Measurements from ENCODE around the gene MLC1.
A peak's percentile ranks its signal among the peaks of the same experiment; 100 is the strongest.

The MLC1 gene

DNA sequence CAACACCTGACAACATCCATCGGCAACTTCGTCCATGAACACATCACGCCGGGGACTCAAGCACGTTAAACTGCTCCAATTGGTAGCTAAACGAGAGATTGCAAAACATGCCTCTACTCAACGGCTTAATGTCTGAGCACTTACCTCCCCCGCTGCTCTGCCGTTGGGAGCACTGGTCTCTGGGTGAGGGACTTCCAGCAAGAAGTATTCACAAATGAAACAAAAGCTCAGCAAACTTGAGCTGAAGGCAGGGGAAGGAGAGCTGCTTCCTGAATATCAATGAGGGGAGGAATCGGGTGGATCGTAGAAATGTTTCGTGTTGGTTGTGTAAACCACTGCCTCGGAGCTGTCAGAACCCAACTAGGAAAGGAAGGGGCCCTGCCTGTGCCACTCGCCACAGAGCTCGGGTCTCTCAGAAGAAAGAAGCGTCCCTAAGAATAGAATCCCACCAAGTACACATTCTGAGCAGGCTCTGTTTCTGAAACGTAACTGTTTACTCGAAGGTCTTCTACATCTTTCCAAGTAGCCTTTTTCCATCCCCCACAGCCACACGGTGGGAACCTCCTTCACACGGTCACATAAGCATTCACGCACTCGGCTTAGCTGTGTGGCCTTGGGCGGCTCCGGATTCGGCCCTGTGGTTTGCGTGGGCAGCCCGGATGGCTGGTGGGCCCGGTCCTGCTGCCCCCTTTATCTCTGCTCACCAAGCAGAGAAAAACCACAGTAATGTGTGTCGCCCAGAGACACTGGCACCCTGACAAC lies at the start of gene MLC1:
MLC1 (minus strand) TSS at position 216 of the 762 bp plus-strand sequence. CDS start 524 bp downstream, outside the sequence.
- DNase-seq (ENCODE audit: low read depth) = peak; percentile 3

DNA sequence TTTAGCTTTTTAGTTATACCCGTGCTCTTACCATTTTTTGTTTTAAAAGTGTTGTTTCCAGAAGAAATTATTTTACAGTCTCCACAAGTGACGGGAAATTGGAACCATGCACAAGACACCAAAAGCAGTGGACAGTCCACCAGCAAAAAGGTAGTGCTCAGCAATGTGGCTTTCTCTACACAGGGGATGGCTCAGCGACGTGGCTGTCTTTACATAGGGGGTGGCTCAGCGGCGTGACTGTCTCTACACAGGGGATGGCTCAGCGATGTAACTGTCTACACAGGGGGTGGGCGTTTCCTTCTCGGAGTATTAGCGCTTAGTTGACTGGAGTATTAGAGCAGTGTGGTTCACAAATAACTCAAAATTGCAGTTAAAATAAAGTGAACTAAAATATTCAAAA lies 49.3 kb upstream of the MLC1 start:
- no peak for DNase-seq (ENCODE audit: low read depth)

DNA sequence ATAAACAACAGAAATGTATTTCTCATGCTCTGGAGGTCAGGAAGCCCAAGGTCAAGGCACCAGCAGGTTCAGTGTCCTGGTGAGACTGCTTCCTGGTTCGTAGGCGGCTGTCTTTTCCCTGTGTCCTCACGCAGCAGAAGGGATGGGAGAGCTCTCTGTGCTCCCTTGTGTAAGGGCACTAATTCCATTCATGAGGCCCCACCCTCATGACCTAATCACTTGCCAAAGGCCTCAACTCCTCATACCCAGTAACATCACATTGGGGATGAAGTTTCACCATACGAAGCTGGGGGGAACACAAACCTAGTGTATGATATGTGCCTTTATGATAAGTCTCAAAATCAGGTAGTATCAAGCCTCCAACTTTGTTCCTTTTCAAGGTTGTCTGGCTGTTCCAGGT lies 46.7 kb upstream of the MLC1 start:
- DNase-seq (ENCODE audit: low read depth) = no peak

DNA sequence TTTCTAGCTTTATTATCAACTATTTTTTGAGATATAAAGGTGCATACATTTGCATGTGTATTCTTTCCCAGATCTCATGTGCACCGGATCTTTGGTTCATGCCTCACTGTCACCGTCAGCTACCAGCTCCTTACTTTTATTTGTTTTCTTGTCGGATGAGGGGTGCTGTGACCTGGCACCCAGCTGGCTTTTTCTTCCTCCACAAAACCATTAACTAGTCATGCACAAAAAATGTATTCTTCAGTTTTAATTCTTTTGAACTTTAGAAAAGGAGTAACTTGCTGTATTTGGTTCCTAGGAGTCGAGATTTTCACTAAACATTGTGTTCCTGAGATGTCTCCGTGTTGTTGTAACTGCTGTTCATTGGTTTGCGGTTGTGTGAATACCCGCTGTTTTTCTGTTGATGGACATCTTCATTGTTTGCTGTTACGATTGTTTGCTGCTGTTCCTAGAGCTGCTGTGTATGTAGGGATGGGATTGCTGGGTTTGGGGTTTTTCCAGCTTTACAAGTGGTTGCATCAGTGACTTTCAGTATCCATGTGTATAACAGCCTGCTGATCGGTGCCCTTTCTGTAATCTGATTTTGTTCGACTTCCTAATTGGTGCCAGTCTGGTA lies 44.0 kb upstream of the MLC1 start:
- DNase-seq (ENCODE audit: low read depth) = no peak

DNA sequence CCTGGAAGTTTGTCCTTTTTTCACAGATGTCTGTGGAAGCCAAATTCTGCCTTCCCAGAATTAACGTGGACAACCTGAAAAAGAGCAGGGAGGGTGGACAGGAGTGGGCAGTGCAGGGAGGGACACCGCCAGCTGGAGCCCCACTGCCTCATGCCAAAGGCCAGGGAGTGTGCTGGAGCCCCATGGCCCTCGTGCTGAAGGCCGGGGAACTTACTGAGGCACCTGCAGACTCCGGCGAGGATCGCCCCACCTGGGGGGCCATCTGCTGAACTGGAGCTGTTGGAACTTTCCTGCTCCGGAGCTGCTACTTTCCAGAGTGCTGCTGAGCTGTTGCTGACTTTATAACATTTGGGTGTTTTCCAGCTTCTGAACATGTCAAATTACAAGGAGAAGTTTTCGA lies 39.8 kb upstream of the MLC1 start:
- no peak for DNase-seq (ENCODE audit: low read depth)

DNA sequence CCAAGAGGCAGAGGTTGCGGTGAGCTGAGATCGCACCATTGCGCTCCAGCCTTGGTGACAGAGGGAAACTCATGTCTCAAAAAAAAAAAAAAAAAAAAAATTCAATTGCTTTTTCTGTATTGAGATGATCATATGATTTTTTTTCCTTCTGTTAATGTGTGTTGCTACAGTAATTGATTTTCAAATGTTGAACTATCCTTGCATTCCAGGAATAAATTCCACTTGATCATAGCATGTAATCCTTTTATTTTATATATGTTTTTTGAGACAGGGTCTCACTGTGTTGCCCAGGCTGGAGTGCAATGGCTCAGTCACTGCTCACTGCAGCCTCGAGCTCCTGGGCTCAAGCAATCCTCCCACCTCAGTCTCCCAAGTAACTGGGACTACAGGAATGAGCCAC lies 37.9 kb upstream of the MLC1 start:
- DNase-seq (ENCODE audit: low read depth) = no peak

DNA sequence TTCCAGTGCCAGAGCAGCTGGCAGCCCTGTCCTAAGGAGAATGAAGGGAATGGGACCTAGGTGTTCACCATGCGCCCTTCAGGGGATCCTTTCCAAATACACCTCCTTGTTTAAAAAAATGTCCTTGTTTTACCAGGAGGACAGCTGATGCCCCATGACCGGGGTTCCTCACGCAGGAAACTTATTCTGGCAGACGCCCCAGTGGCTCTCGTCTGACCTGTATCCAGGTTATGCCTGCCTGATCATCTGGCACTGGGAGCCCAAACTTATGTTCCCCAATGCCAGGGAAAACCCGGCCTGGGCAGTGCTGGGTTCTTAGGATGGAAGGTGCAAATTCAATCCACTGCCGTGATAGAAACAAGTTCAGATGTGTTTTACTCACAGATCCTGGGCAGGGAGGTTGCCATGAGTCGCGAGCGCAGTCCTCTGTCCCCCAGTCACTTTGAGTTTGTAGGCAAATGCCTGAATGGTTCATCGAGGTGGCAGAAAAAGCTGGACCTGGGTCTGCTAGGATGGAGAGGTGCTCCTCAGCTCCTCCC lies 36.0 kb upstream of the MLC1 start:
- no peak for DNase-seq (ENCODE audit: low read depth)

DNA sequence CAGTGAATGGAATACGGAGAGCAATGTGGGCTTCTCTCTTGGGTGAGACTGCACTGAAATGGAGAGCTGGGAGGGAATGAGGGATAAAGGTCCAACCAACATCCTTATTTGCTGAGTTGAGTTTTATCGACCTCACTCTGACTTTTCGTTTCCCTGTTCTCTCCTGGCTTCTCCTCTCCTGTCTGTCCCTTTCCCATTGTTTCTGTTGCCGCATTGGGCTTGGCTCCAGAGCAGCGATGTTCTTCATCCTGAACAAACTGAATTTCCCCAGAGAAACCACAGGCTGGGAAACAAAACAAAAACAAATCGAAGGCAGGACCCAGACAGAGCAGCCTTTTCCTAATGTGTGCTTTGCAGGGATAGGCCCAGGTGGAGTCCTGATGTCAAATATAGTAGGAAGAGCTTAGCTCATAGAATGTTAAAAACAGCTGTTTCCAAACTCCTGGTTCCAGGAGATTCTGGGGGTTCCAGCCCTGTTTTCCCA lies 34.6 kb upstream of the MLC1 start:
- DNase-seq (ENCODE audit: low read depth) = no peak

DNA sequence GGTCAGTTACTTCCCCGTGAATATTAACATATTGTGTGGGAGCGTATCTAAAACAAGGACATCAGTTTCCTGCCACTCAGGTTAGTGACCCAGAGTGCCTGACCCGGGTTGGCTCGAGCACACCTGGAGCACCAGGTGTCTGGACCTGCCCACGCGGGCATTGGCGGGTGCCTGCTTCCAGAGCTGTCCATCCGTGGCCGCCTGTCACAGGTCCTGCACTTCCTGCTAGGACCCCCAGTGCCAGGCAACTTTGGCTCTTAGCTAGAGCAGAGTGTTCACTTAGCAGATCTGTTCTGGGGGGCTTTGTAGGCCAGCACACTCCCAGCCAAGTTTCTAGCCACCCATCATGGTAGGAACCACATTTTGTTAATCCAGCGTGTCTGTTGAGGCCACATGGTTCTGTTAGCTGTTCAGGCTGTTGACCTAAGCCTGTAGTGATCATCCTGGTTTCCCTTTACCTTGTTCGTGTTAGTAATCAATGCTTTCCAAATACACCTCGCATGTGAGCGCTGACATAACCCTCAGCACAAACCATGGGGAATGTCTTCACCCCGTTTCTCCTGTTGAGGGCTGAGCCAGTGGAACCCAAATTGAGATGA lies 34.0 kb upstream of the MLC1 start:
- DNase-seq (ENCODE audit: low read depth) = no peak

DNA sequence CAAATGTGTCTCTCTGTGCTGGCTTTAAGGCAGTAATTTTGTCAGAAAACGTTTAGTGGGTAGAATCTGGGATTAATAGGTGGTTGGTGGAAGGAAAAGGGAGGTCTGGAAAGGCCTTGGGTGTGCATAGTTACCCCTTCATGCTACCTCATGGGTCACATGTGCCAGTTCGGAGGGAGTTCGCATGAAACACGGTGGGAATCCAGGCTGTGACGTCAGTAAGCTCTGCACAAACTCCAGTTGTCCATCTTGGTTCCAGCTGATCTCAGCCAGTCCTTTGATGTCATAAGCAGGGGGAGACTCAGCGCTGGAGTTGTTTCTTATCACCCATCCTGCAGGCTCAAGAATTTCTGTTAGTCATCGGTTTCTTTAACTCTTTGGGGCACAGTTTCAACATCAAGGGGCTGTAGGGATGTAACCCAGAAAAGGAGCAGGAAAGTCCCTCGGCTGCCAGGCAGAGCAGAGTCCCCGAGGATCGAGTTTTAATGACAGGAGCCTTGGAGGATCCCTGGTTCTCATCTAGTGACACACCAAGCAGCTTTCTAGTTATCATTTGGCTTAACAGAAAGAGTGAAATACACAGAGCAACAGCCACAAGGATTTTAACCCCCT lies 33.4 kb upstream of the MLC1 start:
- no peak for DNase-seq (ENCODE audit: low read depth)

DNA sequence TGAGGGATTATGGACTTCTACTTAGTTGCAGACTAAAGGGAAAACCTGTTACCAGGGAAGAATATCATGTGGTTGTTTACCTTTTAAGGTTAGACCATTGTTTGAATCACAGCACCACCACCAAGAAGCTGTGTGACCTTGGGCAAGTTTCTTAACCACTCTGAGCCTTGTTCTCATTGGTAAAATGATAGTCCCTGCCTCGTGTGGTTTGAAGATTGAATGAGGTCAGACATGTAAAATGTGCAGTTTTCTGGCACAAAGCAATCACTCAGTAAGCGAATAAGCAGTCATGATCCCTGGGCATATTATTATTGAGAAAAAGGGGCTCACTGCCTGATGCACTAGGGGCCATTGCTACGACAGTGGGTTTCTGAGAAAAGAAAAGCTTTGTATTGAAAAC lies 32.9 kb upstream of the MLC1 start:
- no peak for DNase-seq (ENCODE audit: low read depth)

DNA sequence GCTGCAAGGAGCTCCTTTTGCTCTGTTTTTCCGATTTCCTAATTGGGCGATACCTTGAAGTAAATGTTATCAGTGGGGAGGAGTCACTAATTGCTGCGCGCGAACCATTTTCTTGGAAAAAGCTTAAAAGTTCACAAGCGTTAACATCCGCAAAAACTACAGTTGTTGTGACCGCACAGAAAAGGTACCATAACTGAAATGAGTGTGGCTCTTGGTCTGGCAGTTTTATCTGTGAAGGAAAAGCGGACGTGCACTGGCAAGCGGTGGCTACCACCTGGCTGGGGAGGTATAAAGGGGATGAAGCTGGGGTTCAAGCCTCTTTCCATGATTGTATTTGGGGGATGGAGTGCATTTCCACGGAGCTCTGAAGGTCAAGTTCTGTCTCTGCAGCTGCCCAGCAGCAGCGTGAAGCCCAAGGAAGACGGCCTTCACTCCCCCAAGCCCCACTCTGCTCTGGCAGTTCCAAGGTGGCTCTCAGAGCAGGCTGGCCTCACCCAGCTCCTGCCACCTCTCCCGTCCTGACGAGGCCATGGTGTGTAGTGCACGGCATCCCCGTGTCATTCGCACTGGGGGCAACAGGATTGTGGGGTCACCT lies 32.0 kb upstream of the MLC1 start:
- no peak for DNase-seq (ENCODE audit: low read depth)

DNA sequence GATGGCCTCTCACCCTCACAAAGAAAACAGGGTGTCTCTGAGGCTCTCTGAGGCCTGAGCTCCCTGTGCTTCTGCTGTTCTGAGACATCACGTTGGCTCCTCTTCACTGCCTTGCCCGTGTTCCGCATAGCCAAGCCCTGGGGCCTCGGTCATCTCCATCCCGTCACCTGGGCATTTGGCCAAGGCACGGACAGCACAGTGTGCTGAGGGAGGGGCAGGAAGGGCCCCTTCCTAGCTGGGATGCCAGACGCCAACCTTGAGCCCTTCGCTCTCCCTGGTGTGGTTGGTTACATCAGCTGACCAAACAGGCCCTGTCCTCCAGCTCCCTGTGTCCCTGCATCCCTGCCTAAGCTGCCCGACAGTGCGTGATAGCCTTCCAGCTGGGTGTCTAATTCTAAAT lies 30.5 kb upstream of the MLC1 start:
- DNase-seq (ENCODE audit: low read depth) = no peak

DNA sequence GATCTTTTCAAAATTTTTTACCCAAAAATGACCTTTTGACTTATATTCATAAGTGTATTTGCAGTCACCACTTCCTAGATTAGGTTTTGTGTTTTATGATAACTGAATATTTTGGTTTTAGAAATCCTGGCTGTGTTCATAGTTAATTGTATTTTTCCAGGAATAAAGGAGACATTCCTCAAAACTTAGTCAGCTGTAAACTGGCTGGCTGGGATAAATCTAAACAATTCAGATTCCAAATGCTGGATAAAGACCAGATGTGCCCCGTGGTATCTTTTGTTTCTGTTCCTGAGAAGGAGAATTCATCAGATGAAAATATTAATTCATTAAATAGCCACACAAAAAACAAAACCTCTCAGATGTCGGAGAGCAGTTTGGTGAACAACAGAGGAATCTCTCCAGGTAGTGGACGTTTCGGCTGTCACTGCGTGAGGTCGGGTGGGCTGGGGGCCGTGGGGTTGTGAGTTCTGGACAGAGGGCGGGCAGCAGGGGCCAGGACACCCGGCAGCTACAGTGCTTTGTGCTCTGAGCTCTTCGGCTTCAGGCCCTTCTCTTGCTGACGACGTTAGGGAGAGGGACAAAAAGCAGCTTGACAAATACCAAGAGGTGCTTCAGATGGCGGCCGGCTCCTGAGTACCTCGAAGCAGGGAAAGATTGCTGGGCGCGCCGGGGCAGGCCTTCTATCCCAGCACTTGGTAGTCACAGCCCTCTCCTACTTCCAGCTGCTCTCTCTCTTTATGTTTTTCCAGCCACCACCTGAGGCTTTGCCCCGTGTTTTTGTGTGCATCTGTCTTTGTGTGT lies 29.2 kb upstream of the MLC1 start:
- DNase-seq (ENCODE audit: low read depth) = no peak

DNA sequence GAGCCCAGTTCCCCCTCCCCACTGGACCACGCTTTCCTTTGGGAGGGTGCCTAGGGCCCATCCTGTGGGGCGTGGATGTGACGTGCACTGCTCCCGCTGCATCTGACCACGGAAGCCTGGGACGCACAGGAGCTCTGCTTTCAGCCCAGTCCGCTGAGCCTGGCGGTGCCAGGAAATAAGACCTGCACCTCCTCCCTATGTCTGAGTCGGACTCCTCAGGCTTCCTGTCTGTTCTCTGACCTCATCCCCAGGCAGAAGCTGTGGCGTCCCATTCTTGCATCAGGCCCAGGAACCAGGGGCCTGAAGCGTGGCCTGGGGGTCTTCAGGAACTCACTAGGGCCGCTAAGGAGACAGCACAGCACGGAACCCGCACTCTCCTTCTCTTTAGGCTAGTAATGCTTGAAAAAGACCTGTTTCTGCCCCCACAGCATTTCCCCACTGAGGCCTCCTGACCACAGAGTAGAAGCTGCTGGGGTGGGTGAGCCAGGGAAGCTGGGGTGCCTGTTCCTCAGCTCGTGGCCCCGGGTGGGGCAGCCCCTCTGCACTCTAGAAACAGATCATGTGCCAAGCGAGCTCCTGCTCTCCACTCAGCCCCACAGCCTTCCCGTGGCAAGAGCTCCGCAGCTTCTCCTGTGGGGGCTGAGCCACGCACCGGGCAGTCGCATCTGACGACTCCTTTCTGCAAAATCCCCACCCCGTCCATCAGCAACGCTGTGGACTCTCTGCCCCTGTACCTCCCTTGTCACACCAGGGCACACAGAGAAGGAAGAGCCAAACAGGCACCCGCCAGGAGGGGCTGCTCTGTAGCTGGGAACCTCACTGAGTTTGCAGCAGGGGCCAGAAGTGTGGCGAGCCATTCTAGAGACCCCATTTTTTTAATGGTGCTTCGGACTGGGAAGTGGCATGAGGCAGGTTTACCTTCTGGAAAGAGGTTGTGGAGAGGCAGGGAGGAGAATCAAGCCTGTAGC lies 27.2 kb upstream of the MLC1 start:
- peak; percentile 6 for DNase-seq (ENCODE audit: low read depth)

DNA sequence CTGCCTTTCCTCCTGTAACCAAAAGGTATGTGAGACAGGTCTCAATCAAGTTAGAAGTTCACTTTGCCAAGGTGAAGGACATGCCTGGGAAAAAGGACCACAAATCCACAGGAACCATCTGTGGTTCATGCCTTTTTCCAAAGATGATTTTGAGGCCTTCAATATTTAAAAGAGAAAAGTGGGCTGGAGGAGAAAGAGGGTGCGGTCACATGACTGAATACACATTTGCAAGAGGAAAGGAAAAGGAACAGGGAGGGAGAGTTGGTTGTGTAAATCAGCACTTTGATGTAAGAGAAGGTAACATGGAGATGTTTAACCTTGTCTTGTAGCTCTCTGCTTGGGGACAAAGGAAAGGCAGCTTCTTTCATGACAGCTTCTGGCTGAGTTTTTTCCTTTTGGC lies 25.8 kb upstream of the MLC1 start:
- no peak for DNase-seq (ENCODE audit: low read depth)

DNA sequence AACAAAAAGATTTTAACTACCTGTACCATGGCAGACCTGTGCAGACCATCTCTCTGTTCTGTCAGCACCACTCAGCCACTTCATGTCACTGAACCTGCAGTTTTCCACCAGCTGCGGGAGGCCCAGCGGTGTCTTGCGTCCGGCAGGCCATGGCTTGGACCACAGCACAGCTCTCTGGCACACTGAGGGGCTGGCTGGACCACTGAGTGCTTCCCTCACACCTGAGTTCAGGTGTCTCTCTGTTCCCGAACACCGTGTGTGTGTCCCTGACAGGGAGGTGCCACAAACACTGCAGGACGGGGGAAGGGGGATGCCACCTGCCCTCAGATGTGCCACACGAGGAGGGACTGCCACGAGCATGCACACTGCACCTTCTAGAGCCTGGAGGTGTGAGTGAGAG lies 22.3 kb upstream of the MLC1 start:
- no peak for DNase-seq (ENCODE audit: low read depth)

DNA sequence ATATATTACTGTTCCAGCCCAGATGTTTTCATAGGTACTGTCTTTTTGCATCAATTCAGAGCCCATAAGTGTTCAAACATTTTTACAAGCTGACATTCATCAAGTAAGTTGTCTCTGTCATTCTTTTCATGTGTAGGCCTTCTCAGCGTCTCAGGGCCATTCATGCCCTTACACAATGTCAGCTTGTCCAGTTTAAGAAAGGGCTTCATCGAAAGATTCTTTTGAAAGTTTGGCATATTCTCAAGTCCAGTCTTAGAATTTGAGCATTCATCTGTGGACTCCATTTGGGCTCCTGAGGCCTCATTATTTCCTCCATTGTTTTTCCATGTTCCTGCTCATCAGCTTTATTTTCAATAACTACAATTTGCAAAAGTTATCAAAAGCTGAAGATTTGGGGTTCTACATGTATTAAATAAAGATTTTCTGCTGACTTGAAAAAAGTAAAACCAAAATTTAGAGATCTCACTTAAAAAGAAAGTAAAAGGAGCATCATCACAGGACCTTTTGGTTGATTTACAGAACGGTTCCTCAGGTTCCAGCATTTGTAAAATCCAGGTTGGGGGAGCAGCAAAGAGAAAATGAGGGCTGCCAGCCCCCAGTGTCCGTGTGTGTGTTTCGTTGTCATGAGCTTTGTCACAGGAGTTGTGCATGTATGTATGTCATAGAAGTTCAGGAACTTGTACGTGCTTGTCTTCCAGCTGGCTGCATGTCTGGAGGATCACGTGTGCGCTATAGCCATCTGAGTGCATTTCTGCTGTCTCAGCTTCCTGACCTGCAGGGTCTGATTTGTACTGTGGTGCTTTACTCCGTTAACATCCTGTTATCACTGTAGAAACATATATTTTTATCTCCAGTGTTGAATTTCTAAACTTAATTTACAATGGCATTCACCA lies 20.2 kb upstream of the MLC1 start:
- DNase-seq (ENCODE audit: low read depth) = no peak

DNA sequence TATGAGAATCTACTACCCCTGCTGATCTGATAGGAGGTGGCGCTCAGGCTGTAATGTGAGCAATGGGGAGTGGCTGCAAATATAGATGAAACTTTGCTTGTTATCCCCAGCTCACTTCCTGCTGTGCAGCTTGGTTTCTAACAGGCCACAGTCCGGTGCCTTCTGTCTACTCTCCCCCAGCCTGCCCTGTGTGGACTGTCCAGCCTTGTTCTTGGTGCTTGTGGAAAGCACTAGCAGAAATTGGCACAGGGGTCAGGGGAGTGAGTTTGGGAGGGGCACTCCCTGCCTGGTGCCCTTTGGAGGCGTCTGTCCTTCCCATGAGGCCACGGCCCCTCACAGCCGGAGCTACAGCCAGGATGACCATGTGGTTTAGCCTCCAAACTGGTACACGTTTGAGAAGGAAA lies 18.9 kb upstream of the MLC1 start:
- DNase-seq (ENCODE audit: low read depth) = no peak
